Activated CD8-positive, alpha-beta T cell treated with anti-CD3 and anti-CD28 coated beads for 36 hours (primary cell): ENCODE data around the gene SDK2. TPM values are rescaled to one million over a fixed set of nuclear protein-coding genes. Genes with fewer than 3 reads are reported as not detected.

Source experiments
- ATAC-seq: fragments of 200-7000 bp; cut with Tn5 transposase; one replicate; pipeline ENCODE4 v1.10.0; 2021; ENCODE audit warnings: mild to moderate bottlenecking, moderate library complexity
- CTCF ChIA-PET: fragments of 350-600 bp; sonication (Branson Sonifier 250); formaldehyde crosslinking; loops from one replicate; lab custom pipeline; 2021; ENCODE audit warnings: antibody characterized with exemption; lab: Charles Lee
- POLR2A ChIA-PET: fragments of 350-600 bp; sonication (Branson Sonifier 250); formaldehyde crosslinking; loops from one replicate; lab custom pipeline; 2021; ENCODE audit warnings: antibody characterized with exemption; lab: Charles Lee
- DNase-seq: peaks from one replicate; pipeline ENCODE4 v3.0.0-alpha.2; 2020
- H3K27ac Mint-ChIP-seq: one replicate; pipeline ENCODE4 v1.8.0; 2021; ENCODE audit warnings: mild to moderate bottlenecking, mixed read lengths
- H3K27me3 Mint-ChIP-seq: one replicate; pipeline ENCODE4 v1.8.0; 2021; ENCODE audit warnings: mixed read lengths
- H3K36me3 Mint-ChIP-seq: one replicate; pipeline ENCODE4 v1.8.0; 2021; ENCODE audit warnings: low read depth, mixed read lengths
- H3K4me1 Mint-ChIP-seq: one replicate; pipeline ENCODE4 v1.8.0; 2021; ENCODE audit warnings: low read depth, mixed read lengths
- H3K4me3 Mint-ChIP-seq: one replicate; pipeline ENCODE4 v1.8.0; 2021; ENCODE audit warnings: mild to moderate bottlenecking, moderate library complexity, mixed read lengths
- H3K9me3 Mint-ChIP-seq: one replicate; pipeline ENCODE4 v1.8.0; 2021; ENCODE audit warnings: mixed read lengths
- CTCF ChIP-seq: fragments of 200-600 bp; IDR thresholded peaks from one replicate; pipeline ENCODE4 v1.8.0; 2022; ENCODE audit warnings: antibody characterized with exemption, mild to moderate bottlenecking
- intact Hi-C: fragments of 100-400 bp; cut with micrococcal nuclease; formaldehyde crosslinking; loops from one replicate; pipeline ENCODE4 v1.10.0; 2022
- total RNA-seq, 2 experiments: library from RNA; stranded (reverse); gene quantifications; one replicate each; pipeline ENCODE4 v1.2.3, GENCODE V29; 2021

The SDK2 gene
- total RNA-seq, 2 experiments from 2014 or later, result 3.2 to 3.3 TPM

- no peak overlapping the region for H3K27ac Mint-ChIP-seq
- H3K9me3 Mint-ChIP-seq, result no peaks in the 10 kb centered on the region
- DNase-seq (no peak), ATAC-seq (no peak)
- no peaks in the 10 kb centered on the region for H3K36me3 Mint-ChIP-seq
- no peaks in the 10 kb centered on the region for H3K27me3 Mint-ChIP-seq
- H3K4me3 Mint-ChIP-seq, result no peak overlapping the region
- CTCF ChIA-PET, result no interaction called here
- H3K4me1 Mint-ChIP-seq, result no peaks in the 10 kb centered on the region
- no peak for TF ChIP-seq CTCF
- POLR2A ChIA-PET, result no interaction called here
- intact Hi-C loops, result no loop called here
These were observed 22.6 kb downstream of the SDK2 start for GRCh38 chr17:73621685-73622084.

GRCh38 chr17:73620414-73620813 lies 23.8 kb downstream of the SDK2 start:
- TF ChIP-seq CTCF, result no peak
- ATAC-seq (no peak), DNase-seq (no peak)
- intact Hi-C loops, result no loop called here
- ChIA-PET POLR2A (no interaction called here), CTCF (interaction anchor here (0.6 kb wide), 1 partner anchor 57 kb away, joined by 3 read pairs; no protein-coding TSS in a partner anchor)
- Mint-ChIP-seq H3K36me3 (no peaks in the 10 kb centered on the region), H3K4me3 (no peak overlapping the region), H3K27me3 (no peaks in the 10 kb centered on the region), H3K27ac (no peak overlapping the region), H3K9me3 (no peaks in the 10 kb centered on the region), H3K4me1 (peaks cover 8% of the 10 kb centered on the region)

- no peak for ATAC-seq
- Mint-ChIP-seq H3K4me1 (peaks cover 8% of the 10 kb centered on the region), H3K36me3 (no peaks in the 10 kb centered on the region), H3K27ac (no peak overlapping the region), H3K4me3 (no peak overlapping the region), H3K9me3 (no peaks in the 10 kb centered on the region), H3K27me3 (no peaks in the 10 kb centered on the region)
- intact Hi-C loops, result no loop called here
- DNase-seq, result no peak
- CTCF ChIA-PET, result no interaction called here
- POLR2A ChIA-PET, result interaction anchor here (1.1 kb wide), 1 partner anchor 24 kb away, joined by 3 read pairs; no protein-coding TSS in a partner anchor
- no peak for TF ChIP-seq CTCF
These were observed 26.7 kb downstream of the SDK2 start for GRCh38 chr17:73617501-73617900.

- no peak for DNase-seq
- no peak for ATAC-seq
- H3K27ac Mint-ChIP-seq, result no peak overlapping the region
- no peaks in the 10 kb centered on the region for H3K27me3 Mint-ChIP-seq
- POLR2A ChIA-PET, result no interaction called here
- H3K4me3 Mint-ChIP-seq, result no peak overlapping the region
- TF ChIP-seq CTCF, result no peak
- H3K4me1 Mint-ChIP-seq, result peaks cover 8% of the 10 kb centered on the region
- intact Hi-C loops, result no loop called here
- no peaks in the 10 kb centered on the region for H3K36me3 Mint-ChIP-seq
- CTCF ChIA-PET, result no interaction called here
- H3K9me3 Mint-ChIP-seq, result no peaks in the 10 kb centered on the region
These were observed 27.3 kb downstream of the SDK2 start for GRCh38 chr17:73616873-73617404.

- DNase-seq (no peak), ATAC-seq (no peak)
- H3K27ac Mint-ChIP-seq, result no peak overlapping the region
- H3K27me3 Mint-ChIP-seq, result no peaks in the 10 kb centered on the region
- ChIA-PET CTCF (no interaction called here), POLR2A (no interaction called here)
- no peaks in the 10 kb centered on the region for H3K9me3 Mint-ChIP-seq
- H3K4me1 Mint-ChIP-seq, result peaks cover 8% of the 10 kb centered on the region
- no peaks in the 10 kb centered on the region for H3K36me3 Mint-ChIP-seq
- TF ChIP-seq CTCF, result no peak
- intact Hi-C loops, result no loop called here
- H3K4me3 Mint-ChIP-seq, result no peak overlapping the region
These were observed 27.9 kb downstream of the SDK2 start for GRCh38 chr17:73616120-73616872.
